OCI-LY7 (cell line): Measurements from ENCODE around the gene ANKLE2. TPM values are rescaled to one million over a fixed set of nuclear protein-coding genes. Genes with fewer than 3 reads are reported as not detected.
A peak's percentile ranks its signal among the peaks of the same experiment; 100 is the strongest.

ENCODE experiments used
- BruUV-seq: library from RNA; stranded (reverse); fragments of 400-500 nt; replicated peaks from 2 replicates; lab custom pipeline; 2021; lab: Mats Ljungman, UMichigan
- CTCF ChIA-PET: fragments of 300-600 bp; sonication (Branson Sonifier 250); formaldehyde crosslinking; loops from one replicate; lab custom pipeline; 2022; ENCODE audit warnings: antibody characterized with exemption; ENCODE audit not compliant: unreplicated experiment; lab: Charles Lee
- POLR2A ChIA-PET: fragments of 300-600 bp; sonication (Branson Sonifier 250); formaldehyde crosslinking; loops from one replicate; lab custom pipeline; 2022; ENCODE audit warnings: antibody characterized with exemption; lab: Charles Lee
- DNase-seq: peaks from one replicate; pipeline ENCODE4 v3.0.0-alpha.2; 2015; ENCODE audit warnings: low spot score
- H2AFZ ChIP-seq: fragments of 200-600 bp; sonication (generic), shearing (Covaris generic); 2 replicates; pipeline ENCODE4 v1.6.1; 2014; ENCODE audit warnings: mild to moderate bottlenecking, antibody characterized with exemption, low read length, moderate library complexity
- H3K27ac ChIP-seq: fragments of 200-600 bp; sonication (generic); 2 replicates; pipeline ENCODE4 v1.5.1; 2014; ENCODE audit warnings: mixed run types, low read depth, mild to moderate bottlenecking, moderate library complexity, low read length, inconsistent platforms; ENCODE audit not compliant: poor library complexity, severe bottlenecking
- H3K36me3 ChIP-seq: fragments of 200-600 bp; sonication (generic); 2 replicates; pipeline ENCODE4 v1.6.1; 2014; ENCODE audit warnings: mild to moderate bottlenecking, antibody characterized with exemption, low read length, moderate library complexity, mixed read lengths; ENCODE audit not compliant: insufficient read depth
- H3K4me1 ChIP-seq: fragments of 200-600 bp; sonication (generic); 2 replicates; pipeline ENCODE4 v1.5.1; 2014; ENCODE audit warnings: mild to moderate bottlenecking, low read length; ENCODE audit not compliant: insufficient read depth, poor library complexity, severe bottlenecking
- H3K4me2 ChIP-seq: fragments of 200-600 bp; sonication (generic); 2 replicates; pipeline ENCODE4 v1.6.1; 2014; ENCODE audit warnings: mild to moderate bottlenecking, low read length
- H3K4me3 ChIP-seq: fragments of 200-600 bp; sonication (generic); 2 replicates; pipeline ENCODE4 v1.5.1; 2014; ENCODE audit warnings: mild to moderate bottlenecking, low read depth, low read length; ENCODE audit not compliant: poor library complexity, severe bottlenecking
- H3K79me2 ChIP-seq: fragments of 200-600 bp; sonication (generic); 2 replicates; pipeline ENCODE4 v1.6.1; 2016; ENCODE audit warnings: low read depth, mild to moderate bottlenecking, low read length, moderate library complexity, mixed read lengths; ENCODE audit not compliant: insufficient read depth
- H3K9me2 ChIP-seq: fragments of 200-600 bp; sonication (generic); 2 replicates; pipeline ENCODE4 v1.6.1; 2016; ENCODE audit warnings: mild to moderate bottlenecking, low read length, mixed read lengths; ENCODE audit not compliant: insufficient read depth
- H3K9me3 ChIP-seq: fragments of 200-600 bp; sonication (generic); 2 replicates; pipeline ENCODE4 v1.6.1; 2014; ENCODE audit warnings: mild to moderate bottlenecking, mixed run types, low read length, mixed read lengths
- H4K20me1 ChIP-seq: fragments of 200-600 bp; sonication (generic); 2 replicates; pipeline ENCODE4 v1.6.1; 2014; ENCODE audit warnings: mild to moderate bottlenecking, antibody characterized with exemption, low read length, moderate library complexity, mixed read lengths; ENCODE audit not compliant: insufficient read depth
- EZH2phosphoT487 ChIP-seq: fragments of 200-600 bp; sonication (generic); IDR thresholded peaks from 2 replicates; pipeline ENCODE4 v1.6.1; 2018; ENCODE audit warnings: low read depth, borderline replicate concordance, mild to moderate bottlenecking, mixed run types, antibody characterized with exemption, low read length, moderate library complexity, mixed read lengths
- intact Hi-C: fragments of 100-400 bp; cut with micrococcal nuclease; formaldehyde crosslinking; loops from one replicate; pipeline ENCODE4 v1.10.0; 2022; ENCODE audit not compliant: unreplicated experiment
- total RNA-seq, 2 experiments: library from RNA; depleted of rRNA in 1 of 2; stranded (reverse); fragments of >200 nt in 1 of 2; shearing (Covaris generic) in 1 of 2; gene quantifications; 2 replicates each; pipeline ENCODE4 v1.2.3, GENCODE V29; 2014 to 2022
- TF ChIP-seq, protein P1 (sequence below): fragments of 200-600 bp; sonication (generic); conservative IDR thresholded peaks from 2 replicates; pipeline ENCODE4 v1.5.1; 2014; ENCODE audit warnings: mild to moderate bottlenecking, antibody characterized with exemption, low read length, moderate library complexity, mixed read lengths

ANKLE2 gene
- total RNA-seq, 2 experiments from 2014 or later = 88.0 to 121 TPM

DNA sequence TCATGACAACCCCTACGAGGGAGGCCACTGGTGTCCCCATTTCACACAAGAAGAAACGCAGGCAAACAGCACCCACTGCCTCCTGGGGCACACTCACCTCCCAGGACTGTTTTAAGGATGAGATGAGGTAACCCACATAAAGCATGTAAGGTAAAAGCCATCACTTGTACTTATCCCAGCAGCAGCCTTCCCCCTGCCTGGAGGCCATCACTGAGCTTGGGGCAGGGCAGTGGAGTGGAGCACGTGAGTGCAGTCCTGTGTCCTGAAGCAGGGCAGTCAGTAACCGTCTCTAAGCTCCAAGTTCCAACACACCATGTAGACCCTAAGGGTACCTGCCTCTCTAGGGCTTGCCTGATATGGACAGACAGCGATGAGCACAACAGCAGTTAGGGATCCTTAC lies 76.2 kb downstream of the ANKLE2 start:
- DNase-seq = no peak
- H3K4me3 ChIP-seq = peak overlapping the region; percentile 98
- intact Hi-C loops = no loop called here
- BruUV-seq = TSS peak; percentile 77
- no peaks in the 10 kb centered on the region for H3K9me2 ChIP-seq
- ChIA-PET POLR2A (no interaction called here), CTCF (no interaction called here)
- H3K4me1 ChIP-seq = peaks cover 25% of the 10 kb centered on the region
- H3K79me2 ChIP-seq = peaks cover 75% of the 10 kb centered on the region
- H3K36me3 ChIP-seq = peaks cover 36% of the 10 kb centered on the region
- peaks cover 27% of the 10 kb centered on the region for H4K20me1 ChIP-seq
- no peak overlapping the region for H3K27ac ChIP-seq
- no peaks in the 10 kb centered on the region for H3K9me3 ChIP-seq
- no peak for TF ChIP-seq EZH2phosphoT487
- TF ChIP-seq, protein P1, sequence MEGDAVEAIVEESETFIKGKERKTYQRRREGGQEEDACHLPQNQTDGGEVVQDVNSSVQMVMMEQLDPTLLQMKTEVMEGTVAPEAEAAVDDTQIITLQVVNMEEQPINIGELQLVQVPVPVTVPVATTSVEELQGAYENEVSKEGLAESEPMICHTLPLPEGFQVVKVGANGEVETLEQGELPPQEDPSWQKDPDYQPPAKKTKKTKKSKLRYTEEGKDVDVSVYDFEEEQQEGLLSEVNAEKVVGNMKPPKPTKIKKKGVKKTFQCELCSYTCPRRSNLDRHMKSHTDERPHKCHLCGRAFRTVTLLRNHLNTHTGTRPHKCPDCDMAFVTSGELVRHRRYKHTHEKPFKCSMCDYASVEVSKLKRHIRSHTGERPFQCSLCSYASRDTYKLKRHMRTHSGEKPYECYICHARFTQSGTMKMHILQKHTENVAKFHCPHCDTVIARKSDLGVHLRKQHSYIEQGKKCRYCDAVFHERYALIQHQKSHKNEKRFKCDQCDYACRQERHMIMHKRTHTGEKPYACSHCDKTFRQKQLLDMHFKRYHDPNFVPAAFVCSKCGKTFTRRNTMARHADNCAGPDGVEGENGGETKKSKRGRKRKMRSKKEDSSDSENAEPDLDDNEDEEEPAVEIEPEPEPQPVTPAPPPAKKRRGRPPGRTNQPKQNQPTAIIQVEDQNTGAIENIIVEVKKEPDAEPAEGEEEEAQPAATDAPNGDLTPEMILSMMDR = no peak
- H3K4me2 ChIP-seq = peak overlapping the region; percentile 73
- H2AFZ ChIP-seq = no peak overlapping the region

DNA sequence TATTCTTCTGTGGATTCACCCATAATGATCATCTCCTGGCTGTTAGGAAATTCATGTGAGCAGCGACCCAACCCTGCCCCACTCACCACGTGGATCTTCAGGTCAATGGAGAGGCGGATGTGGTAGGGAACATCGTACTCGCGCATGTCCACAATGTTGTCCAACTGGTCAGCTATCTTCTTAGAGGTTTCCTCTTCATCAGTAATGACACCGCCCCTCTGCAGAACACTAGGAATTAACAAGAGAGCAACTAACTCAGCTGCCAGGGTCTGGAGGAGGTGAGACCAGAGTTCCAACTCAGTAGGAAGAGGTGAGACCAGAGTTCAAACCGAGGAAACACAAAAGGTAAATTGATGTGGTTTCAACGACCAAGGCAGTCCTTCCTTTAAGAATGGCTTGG lies 84.1 kb downstream of the ANKLE2 start:
- POLR2A ChIA-PET = no interaction called here

DNA sequence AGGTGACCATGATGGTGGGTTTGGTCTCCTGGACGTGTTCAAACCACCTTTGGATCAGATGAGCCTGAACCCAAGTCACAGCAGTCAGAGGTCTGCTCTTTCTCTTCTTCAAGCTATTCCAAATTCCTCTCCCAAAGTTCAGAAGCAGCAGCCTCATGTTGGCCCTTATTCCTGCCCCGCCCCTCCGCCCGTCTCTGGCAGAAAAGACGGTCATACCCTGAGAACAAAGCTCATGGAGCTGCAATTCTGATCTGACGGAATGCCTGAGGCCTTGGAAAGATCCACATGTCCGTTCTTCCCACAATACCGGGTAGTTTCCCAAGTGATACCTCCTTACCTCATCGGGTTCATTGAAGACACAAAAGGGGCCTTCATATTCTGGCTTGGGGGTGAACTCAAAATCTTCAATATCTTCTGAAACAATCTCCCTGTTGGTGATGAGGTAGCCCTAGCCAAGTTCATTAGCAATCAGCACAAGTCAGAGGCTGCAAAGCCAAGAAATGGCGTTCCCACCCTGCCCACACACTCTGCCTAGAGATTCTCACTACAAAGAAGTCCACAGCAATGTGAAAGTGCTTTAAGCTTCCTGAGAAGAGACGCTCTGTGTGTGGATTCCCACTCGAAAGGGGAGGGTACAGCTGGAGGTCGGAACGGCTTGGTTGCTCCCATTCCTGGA lies 85.7 kb downstream of the ANKLE2 start:
- Histone ChIP-seq H3K27ac (no peak overlapping the region), H4K20me1 (peaks cover 5% of the 10 kb centered on the region; the same call in 1 of the 2 replicates), H3K9me2 (no peaks in the 10 kb centered on the region), H2AFZ (no peak overlapping the region), H3K4me3 (no peak overlapping the region), H3K9me3 (no peaks in the 10 kb centered on the region), H3K36me3 (peaks cover 97% of the 10 kb centered on the region), H3K79me2 (peaks cover 21% of the 10 kb centered on the region), H3K4me2 (no peak overlapping the region), H3K4me1 (no peaks in the 10 kb centered on the region)
- TF ChIP-seq EZH2phosphoT487 = no peak
- TF ChIP-seq, protein P1 = no peak
- ChIA-PET POLR2A (no interaction called here), CTCF (no interaction called here)
- BruUV-seq = no TSS peak
- DNase-seq = no peak
- intact Hi-C loops = no loop called here

More for the DNA sequence above, 84.1 kb downstream of the ANKLE2 start:
- TF ChIP-seq EZH2phosphoT487 = no peak
- TF ChIP-seq, protein P1 = no peak
- intact Hi-C loops = no loop called here
- H3K9me3 ChIP-seq = no peaks in the 10 kb centered on the region
- peaks cover 5% of the 10 kb centered on the region; the same call in 1 of the 2 replicates for H4K20me1 ChIP-seq
- no peaks in the 10 kb centered on the region for H3K9me2 ChIP-seq
- DNase-seq = no peak
- no peak overlapping the region for H3K27ac ChIP-seq
- H3K4me2 ChIP-seq = no peak overlapping the region
- H3K79me2 ChIP-seq = peaks cover 37% of the 10 kb centered on the region
- peaks cover 84% of the 10 kb centered on the region for H3K36me3 ChIP-seq
- H3K4me1 ChIP-seq = no peaks in the 10 kb centered on the region
- H2AFZ ChIP-seq = no peak overlapping the region
- no TSS peak for BruUV-seq
- CTCF ChIA-PET = no interaction called here
- H3K4me3 ChIP-seq = no peak overlapping the region
